Activated B cell treated with CpG ODN at 0.5 μM for 24 hours (primary cell): Measurements from ENCODE around the gene TAP1. TPM values are rescaled to one million over a fixed set of nuclear protein-coding genes. Genes with fewer than 3 reads are reported as not detected.

ENCODE experiments used
- ATAC-seq: fragments of 200-7000 bp; cut with Tn5 transposase; one replicate; pipeline ENCODE4 v1.10.0; 2021; ENCODE audit warnings: low read depth, mild to moderate bottlenecking, moderate library complexity
- CTCF ChIA-PET: fragments of 350-600 bp; sonication (Branson Sonifier 250); formaldehyde crosslinking; loops from one replicate; lab custom pipeline; 2021; ENCODE audit warnings: antibody characterized with exemption; lab: Charles Lee
- POLR2A ChIA-PET: fragments of 350-600 bp; sonication (Branson Sonifier 250); formaldehyde crosslinking; loops from one replicate; lab custom pipeline; 2021; ENCODE audit warnings: antibody characterized with exemption; lab: Charles Lee
- DNase-seq: peaks from one replicate; pipeline ENCODE4 v3.0.0; 2022
- H3K27ac Mint-ChIP-seq: one replicate; pipeline ENCODE4 v1.8.0; 2020; ENCODE audit warnings: mixed read lengths
- H3K27me3 Mint-ChIP-seq: one replicate; pipeline ENCODE4 v1.8.0; 2021; ENCODE audit warnings: mixed read lengths
- H3K36me3 Mint-ChIP-seq: one replicate; pipeline ENCODE4 v1.8.0; 2021; ENCODE audit warnings: low read depth, mixed read lengths
- H3K4me1 Mint-ChIP-seq: one replicate; pipeline ENCODE4 v1.8.0; 2021; ENCODE audit warnings: mixed read lengths
- H3K4me3 Mint-ChIP-seq: one replicate; pipeline ENCODE4 v1.8.0; 2020; ENCODE audit warnings: mild to moderate bottlenecking, mixed read lengths
- H3K9me3 Mint-ChIP-seq: one replicate; pipeline ENCODE4 v1.8.0; 2020; ENCODE audit warnings: mixed read lengths
- intact Hi-C: fragments of 100-400 bp; cut with micrococcal nuclease; formaldehyde crosslinking; loops from one replicate; pipeline ENCODE4 v1.15.1; 2024
- total RNA-seq: library from RNA; stranded (reverse); gene quantifications from 2 replicates; pipeline ENCODE4 v1.2.3, GENCODE V29; 2022
- TF ChIP-seq, protein P1 (sequence below): fragments of 200-600 bp; IDR thresholded peaks from one replicate; pipeline ENCODE4 v1.8.0; 2022; ENCODE audit warnings: antibody characterized with exemption, mild to moderate bottlenecking

The TAP1 gene
- total RNA-seq, 1 donor from 2014 or later = 151 TPM

DNA sequence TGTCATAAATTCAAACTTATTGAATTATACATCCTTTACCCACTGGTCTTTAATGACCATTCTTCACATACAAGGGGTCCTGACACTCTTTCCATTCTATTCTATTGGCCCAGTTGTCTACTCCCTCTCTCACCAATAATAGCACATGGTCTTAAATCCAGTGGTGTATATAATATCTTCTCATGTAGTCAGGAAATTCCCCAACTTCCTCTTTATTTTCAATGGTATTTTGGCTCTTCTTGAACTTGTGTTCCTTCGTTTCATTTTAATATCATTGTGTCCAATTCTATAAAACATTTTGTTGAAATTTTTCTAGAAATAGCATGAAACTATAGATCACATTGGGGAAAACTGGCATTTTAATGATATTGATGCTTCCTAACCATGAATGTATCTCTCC, 37.3 kb upstream of the TAP1 start:
- no peak for DNase-seq
- CTCF ChIA-PET = interaction anchor here (0.8 to 9.1 kb wide), 2 partner anchors 94 kb away, joined by 3 to 151 read pairs; no protein-coding TSS in a partner anchor
- Mint-ChIP-seq H3K27ac (peak overlapping the region; percentile 31), H3K27me3 (no peaks in the 10 kb centered on the region), H3K36me3 (peaks cover 9% of the 10 kb centered on the region), H3K9me3 (no peaks in the 10 kb centered on the region), H3K4me3 (no peak overlapping the region), H3K4me1 (peaks cover 56% of the 10 kb centered on the region)
- no peak for ATAC-seq
- intact Hi-C loops = loop anchor here (10.0 kb wide), 1 partner anchor 254 kb away; no protein-coding TSS in a partner anchor
- POLR2A ChIA-PET = interaction anchor here (1.0 to 6.8 kb wide), 4 partner anchors 57 to 81 kb away, joined by 3 to 240 read pairs (median 5); partner anchors contain the start of genes BRD2 and HLA-DMA
- TF ChIP-seq, protein P1, sequence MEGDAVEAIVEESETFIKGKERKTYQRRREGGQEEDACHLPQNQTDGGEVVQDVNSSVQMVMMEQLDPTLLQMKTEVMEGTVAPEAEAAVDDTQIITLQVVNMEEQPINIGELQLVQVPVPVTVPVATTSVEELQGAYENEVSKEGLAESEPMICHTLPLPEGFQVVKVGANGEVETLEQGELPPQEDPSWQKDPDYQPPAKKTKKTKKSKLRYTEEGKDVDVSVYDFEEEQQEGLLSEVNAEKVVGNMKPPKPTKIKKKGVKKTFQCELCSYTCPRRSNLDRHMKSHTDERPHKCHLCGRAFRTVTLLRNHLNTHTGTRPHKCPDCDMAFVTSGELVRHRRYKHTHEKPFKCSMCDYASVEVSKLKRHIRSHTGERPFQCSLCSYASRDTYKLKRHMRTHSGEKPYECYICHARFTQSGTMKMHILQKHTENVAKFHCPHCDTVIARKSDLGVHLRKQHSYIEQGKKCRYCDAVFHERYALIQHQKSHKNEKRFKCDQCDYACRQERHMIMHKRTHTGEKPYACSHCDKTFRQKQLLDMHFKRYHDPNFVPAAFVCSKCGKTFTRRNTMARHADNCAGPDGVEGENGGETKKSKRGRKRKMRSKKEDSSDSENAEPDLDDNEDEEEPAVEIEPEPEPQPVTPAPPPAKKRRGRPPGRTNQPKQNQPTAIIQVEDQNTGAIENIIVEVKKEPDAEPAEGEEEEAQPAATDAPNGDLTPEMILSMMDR = no peak

DNA sequence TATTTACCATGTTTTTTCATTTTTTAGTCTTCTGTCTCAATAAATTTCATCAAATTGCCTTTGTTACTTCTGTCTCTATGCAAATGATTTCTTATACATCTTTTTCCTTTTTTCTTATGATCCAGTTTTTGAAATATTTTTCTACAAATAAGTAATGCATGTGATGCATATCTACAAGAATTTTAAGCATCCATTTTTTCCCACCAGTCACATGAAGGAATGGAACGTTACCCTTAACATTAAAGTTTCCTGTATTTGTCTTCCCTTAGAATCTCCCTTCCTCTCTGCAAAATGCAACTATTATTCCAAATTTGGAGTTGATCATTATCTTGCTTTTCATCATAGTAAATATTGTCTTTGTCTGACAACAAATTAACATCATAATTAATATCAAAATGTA, 36.0 kb upstream of the TAP1 start:
- POLR2A ChIA-PET = interaction anchor here (0.8 to 4.1 kb wide), 5 partner anchors 58 to 83 kb away, joined by 3 to 51 read pairs (median 7); no protein-coding TSS in a partner anchor
- intact Hi-C loops = no loop called here
- TF ChIP-seq, protein P1 = no peak

DNA sequence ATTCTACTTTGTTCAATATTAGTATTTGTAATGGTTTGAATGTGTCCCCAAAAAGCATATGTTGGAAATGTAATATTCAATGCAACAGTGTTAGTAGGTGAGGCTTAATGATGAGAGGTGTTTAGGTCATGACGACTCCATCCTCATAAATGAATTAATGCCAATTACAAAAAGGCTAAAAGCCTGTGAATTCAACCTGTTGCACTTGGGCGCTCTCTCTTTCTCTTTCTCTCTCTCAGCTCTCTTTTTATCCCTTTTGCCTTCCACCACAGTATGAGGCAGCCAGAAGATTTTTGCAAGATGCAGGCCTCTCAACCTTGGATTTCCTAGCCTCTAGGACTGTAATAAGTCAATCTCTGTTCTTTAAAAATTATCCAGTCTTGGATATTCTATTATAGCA, 35.1 kb upstream of the TAP1 start:
- H3K27me3 Mint-ChIP-seq = no peaks in the 10 kb centered on the region
- H3K4me1 Mint-ChIP-seq = peaks cover 37% of the 10 kb centered on the region
- POLR2A ChIA-PET = interaction anchor here (0.6 to 4.1 kb wide), 6 partner anchors 52 to 96 kb away, joined by 3 to 51 read pairs (median 4); partner anchors contain the start of genes BRD2 and HLA-DMB
- H3K36me3 Mint-ChIP-seq = no peaks in the 10 kb centered on the region
- intact Hi-C loops = no loop called here
- TF ChIP-seq, protein P1 = no peak
- DNase-seq (no peak), ATAC-seq (no peak)
- CTCF ChIA-PET = interaction anchor here (3.0 to 9.1 kb wide), 4 partner anchors 44 to 97 kb away, joined by 9 to 151 read pairs (median 24); partner anchors contain the start of gene HLA-DMA
- no peak overlapping the region for H3K27ac Mint-ChIP-seq
- no peaks in the 10 kb centered on the region for H3K9me3 Mint-ChIP-seq
- H3K4me3 Mint-ChIP-seq = no peak overlapping the region

More for the DNA sequence above, 36.0 kb upstream of the TAP1 start:
- no peak overlapping the region for H3K27ac Mint-ChIP-seq
- DNase-seq (no peak), ATAC-seq (no peak)
- H3K4me1 Mint-ChIP-seq = peaks cover 46% of the 10 kb centered on the region
- CTCF ChIA-PET = interaction anchor here (0.9 to 9.1 kb wide), 4 partner anchors 58 to 96 kb away, joined by 3 to 151 read pairs (median 12); partner anchors contain the start of gene HLA-DMA
- H3K27me3 Mint-ChIP-seq = no peaks in the 10 kb centered on the region
- no peak overlapping the region for H3K4me3 Mint-ChIP-seq
- H3K9me3 Mint-ChIP-seq = no peaks in the 10 kb centered on the region
- H3K36me3 Mint-ChIP-seq = peaks cover 4% of the 10 kb centered on the region

DNA sequence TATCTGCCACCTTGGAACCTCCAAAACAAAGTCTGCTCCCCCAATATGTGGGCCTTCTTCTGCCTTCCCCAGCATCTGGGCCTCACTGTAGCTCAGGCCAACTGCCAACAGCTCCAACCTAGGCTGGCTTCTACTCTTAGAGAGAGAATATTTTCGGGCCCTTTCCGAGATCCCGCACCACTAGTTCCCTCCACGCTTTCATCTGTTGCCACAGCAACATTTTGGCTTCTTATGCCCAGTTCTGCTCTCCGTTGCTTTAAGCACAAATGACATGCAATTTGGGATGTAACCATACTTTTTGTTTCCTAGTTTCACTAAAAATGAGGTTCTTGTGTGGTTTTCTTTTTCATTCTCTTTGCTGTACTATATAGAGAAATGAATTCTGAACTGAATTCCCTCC, 34.1 kb upstream of the TAP1 start:
- peaks cover 30% of the 10 kb centered on the region for H3K4me1 Mint-ChIP-seq
- H3K4me3 Mint-ChIP-seq = no peak overlapping the region
- H3K9me3 Mint-ChIP-seq = no peaks in the 10 kb centered on the region
- no peak for ATAC-seq
- H3K36me3 Mint-ChIP-seq = no peaks in the 10 kb centered on the region
- intact Hi-C loops = no loop called here
- H3K27me3 Mint-ChIP-seq = no peaks in the 10 kb centered on the region
- no peak overlapping the region for H3K27ac Mint-ChIP-seq
- ChIA-PET CTCF (interaction anchor here (3.0 to 9.1 kb wide), 4 partner anchors 45 to 98 kb away, joined by 9 to 151 read pairs (median 24); partner anchors contain the start of gene HLA-DMA), POLR2A (interaction anchor here (1.0 to 4.1 kb wide), 4 partner anchors 59 to 97 kb away, joined by 3 to 51 read pairs (median 14); no protein-coding TSS in a partner anchor)
- TF ChIP-seq, protein P1 = no peak
- DNase-seq = no peak

DNA sequence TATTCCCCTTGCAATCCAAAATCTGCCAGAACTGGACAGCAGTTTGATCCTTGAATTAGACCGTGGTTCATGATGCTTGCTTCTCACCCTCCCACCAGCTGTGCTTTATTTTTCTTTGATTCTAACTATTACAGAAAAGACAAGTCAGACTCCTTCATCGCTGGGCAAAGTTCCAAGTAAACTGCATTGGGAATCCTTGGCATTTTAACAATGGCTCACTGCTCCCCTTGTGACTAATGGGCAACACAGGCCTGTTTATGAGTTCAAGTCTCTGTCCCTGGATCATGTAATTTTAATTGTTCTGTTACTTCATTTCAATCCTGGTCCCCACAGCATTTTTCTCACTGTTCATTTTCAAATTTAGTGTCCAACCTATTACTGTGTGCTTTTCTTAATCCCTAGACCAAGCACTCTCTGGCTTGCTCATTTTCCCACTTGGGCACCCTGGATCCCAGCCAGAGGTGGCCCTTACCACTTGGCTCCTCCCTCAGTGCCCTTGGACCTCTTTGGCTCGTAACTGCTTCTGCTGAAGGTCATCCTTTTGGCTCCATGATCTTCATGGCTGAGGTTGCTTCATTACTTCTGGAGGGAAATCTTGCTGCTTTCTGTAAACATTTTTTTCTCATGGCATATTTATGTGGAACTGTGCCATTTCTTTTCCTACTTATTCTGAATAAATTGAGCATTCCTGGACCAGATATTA, 33.3 kb upstream of the TAP1 start:
- intact Hi-C loops = no loop called here
- peaks cover 24% of the 10 kb centered on the region for H3K4me1 Mint-ChIP-seq
- DNase-seq (no peak), ATAC-seq (no peak)
- no peaks in the 10 kb centered on the region for H3K9me3 Mint-ChIP-seq
- H3K36me3 Mint-ChIP-seq = no peaks in the 10 kb centered on the region
- no peaks in the 10 kb centered on the region for H3K27me3 Mint-ChIP-seq
- CTCF ChIA-PET = interaction anchor here (0.9 to 9.1 kb wide), 21 partner anchors 8 to 127 kb away, joined by 3 to 151 read pairs (median 10); partner anchors contain the start of genes BRD2, HLA-DMA, HLA-DMB and TAP2
- TF ChIP-seq, protein P1 = no peak
- H3K4me3 Mint-ChIP-seq = no peak overlapping the region
- no peak overlapping the region for H3K27ac Mint-ChIP-seq
- POLR2A ChIA-PET = interaction anchor here (1.0 to 4.1 kb wide), 8 partner anchors 10 to 98 kb away, joined by 3 to 51 read pairs (median 13); partner anchors contain the start of genes BRD2 and HLA-DMA
